Activated effector memory CD4-positive, alpha-beta T cell treated with anti-CD3 and anti-CD28 coated beads, Interleukin-2, amount 50 U/mL, for 16 hours (primary cell): ENCODE measurements around the gene ADAMTS16.

Experiments
- DNase-seq: peaks from one replicate; pipeline ENCODE4 v3.0.0-alpha.2; 2020

Gene ADAMTS16

GRCh38 chr5:5246736-5247135, 106.6 kb downstream of the ADAMTS16 start:
- no peak for DNase-seq

- DNase-seq: no peak
Observed at GRCh38 chr5:5250758-5251157, 110.6 kb downstream of the ADAMTS16 start.

GRCh38 chr5:5252106-5252505, 112.0 kb downstream of the ADAMTS16 start:
- DNase-seq: no peak

GRCh38 chr5:5257353-5257752, 117.2 kb downstream of the ADAMTS16 start:
- no peak for DNase-seq

- DNase-seq: no peak
Observed at GRCh38 chr5:5258564-5258963, 118.4 kb downstream of the ADAMTS16 start.

- DNase-seq: no peak
Observed at GRCh38 chr5:5264727-5265126, 124.6 kb downstream of the ADAMTS16 start.

GRCh38 chr5:5266297-5266696, 126.2 kb downstream of the ADAMTS16 start:
- DNase-seq: no peak

GRCh38 chr5:5270161-5270560, 130.0 kb downstream of the ADAMTS16 start:
- DNase-seq: no peak

GRCh38 chr5:5270958-5271785, 131.0 kb downstream of the ADAMTS16 start:
- DNase-seq: no peak

GRCh38 chr5:5271786-5272321, 131.7 kb downstream of the ADAMTS16 start:
- no peak for DNase-seq

GRCh38 chr5:5273398-5273797, 133.3 kb downstream of the ADAMTS16 start:
- DNase-seq: no peak

GRCh38 chr5:5273976-5274375, 133.8 kb downstream of the ADAMTS16 start:
- no peak for DNase-seq

- no peak for DNase-seq
Observed at GRCh38 chr5:5275211-5275610, 135.1 kb downstream of the ADAMTS16 start.

- no peak for DNase-seq
Observed at GRCh38 chr5:5276430-5276829, 136.3 kb downstream of the ADAMTS16 start.

GRCh38 chr5:5276951-5277517, 136.9 kb downstream of the ADAMTS16 start:
- no peak for DNase-seq

GRCh38 chr5:5278201-5278814, 138.2 kb downstream of the ADAMTS16 start:
- no peak for DNase-seq

GRCh38 chr5:5278815-5279381, 138.8 kb downstream of the ADAMTS16 start:
- DNase-seq: no peak

- DNase-seq: no peak
Observed at GRCh38 chr5:5285906-5286305, 145.8 kb downstream of the ADAMTS16 start.

- DNase-seq: no peak
Observed at GRCh38 chr5:5287419-5287818, 147.3 kb downstream of the ADAMTS16 start.

- DNase-seq: no peak
Observed at GRCh38 chr5:5288201-5288600, 148.1 kb downstream of the ADAMTS16 start.

- no peak for DNase-seq
Observed at GRCh38 chr5:5289537-5289936, 149.4 kb downstream of the ADAMTS16 start.

GRCh38 chr5:5290674-5291334, 150.7 kb downstream of the ADAMTS16 start:
- DNase-seq: no peak

GRCh38 chr5:5291357-5291756, 151.2 kb downstream of the ADAMTS16 start:
- DNase-seq: no peak
